ENCODE results near the gene TCF23. TPM values are rescaled to one million over a fixed set of nuclear protein-coding genes. Genes with fewer than 3 reads are reported as not detected.

The TCF23 gene
- polyA plus RNA-seq, 3 donors from 2014 or later: not detected

DNA sequence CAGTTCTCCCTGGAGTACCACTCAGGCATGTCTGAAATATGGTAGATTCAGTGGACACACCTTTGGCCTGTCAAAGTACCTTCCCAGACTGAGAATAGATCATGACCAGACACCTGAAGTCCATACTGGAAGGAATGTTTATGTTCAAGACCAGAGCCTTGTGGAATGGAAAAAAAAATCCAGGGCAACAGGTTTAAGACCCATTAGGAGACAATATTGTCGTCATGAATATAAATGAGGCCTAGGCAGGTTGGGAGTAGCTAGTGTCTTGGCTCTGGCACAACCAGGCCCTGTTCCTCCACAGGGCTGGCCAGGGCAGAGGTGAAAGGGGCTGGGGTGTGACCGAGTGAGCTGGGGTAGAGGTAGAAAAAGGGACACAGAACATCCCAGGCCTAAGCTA, 49.8 kb downstream of the TCF23 start:
- Mint-ChIP-seq H3K4me3 (no peak overlapping the region), H3K27ac (no peak overlapping the region), H3K4me1 (no peaks in the 10 kb centered on the region), H3K9me3 (no peaks in the 10 kb centered on the region), H3K27me3 (ENCODE audit: low read depth in 3 of 3) (peaks cover 2 to 5% (median 4%) of the 10 kb centered on the region in 3 donors), H3K36me3 (peaks cover 5 to 17% (median 9%) of the 10 kb centered on the region in 3 donors)
- DNase-seq: no peak

DNA sequence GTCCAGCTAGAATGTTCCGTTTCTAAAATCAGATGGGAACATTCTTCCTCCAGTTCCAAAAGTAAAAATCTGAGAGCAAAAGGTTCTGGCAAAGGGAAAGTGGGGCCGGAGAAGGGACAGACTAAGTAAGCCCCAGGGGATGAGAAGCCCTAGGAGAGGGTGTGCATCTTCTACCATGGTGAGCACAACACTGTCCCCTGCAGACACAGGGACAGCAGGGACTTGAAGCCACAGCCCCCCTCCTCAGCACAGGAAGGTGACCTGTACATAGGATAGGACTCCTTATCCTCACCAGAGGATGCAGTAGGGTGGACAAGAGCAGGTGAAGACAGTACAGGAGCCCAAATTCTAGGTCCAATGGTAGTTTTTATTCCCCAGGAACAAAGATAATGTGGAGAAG, 50.4 kb downstream of the TCF23 start:
- Mint-ChIP-seq H3K9me3 (no peaks in the 10 kb centered on the region), H3K27me3 (ENCODE audit: low read depth in 3 of 3) (peaks cover 2 to 5% (median 4%) of the 10 kb centered on the region in 3 donors), H3K4me3 (no peak overlapping the region), H3K4me1 (no peaks in the 10 kb centered on the region), H3K36me3 (peaks cover 5 to 21% (median 9%) of the 10 kb centered on the region in 3 donors), H3K27ac (no peak overlapping the region)
- no peak for DNase-seq

DNA sequence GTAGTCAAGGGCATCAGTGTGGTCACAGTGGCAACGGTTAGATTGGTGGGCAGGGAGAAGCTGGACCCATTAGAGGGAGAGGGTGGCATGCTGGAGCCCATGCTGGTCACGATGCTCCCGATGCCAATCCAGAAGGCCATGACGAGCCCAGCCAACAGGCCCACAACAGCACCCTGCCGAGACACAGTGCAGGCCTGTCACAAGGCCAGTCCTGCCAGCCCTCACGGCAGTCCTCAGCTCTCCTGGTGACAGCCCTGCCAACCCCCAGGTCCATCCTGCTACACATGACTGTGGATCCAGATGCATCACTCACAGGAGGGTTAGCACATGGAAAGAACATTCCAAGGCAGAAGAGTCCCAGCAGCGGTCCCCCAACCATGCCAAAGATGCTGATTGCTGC, 52.9 kb downstream of the TCF23 start:
- no peak overlapping the region for H3K4me3 Mint-ChIP-seq
- no peak overlapping the region for H3K27ac Mint-ChIP-seq
- H3K4me1 Mint-ChIP-seq: no peaks in the 10 kb centered on the region
- no peaks in the 10 kb centered on the region for H3K9me3 Mint-ChIP-seq
- DNase-seq: no peak
- peaks cover 2 to 6% (median 2%) of the 10 kb centered on the region in 3 donors for H3K27me3 Mint-ChIP-seq (ENCODE audit: low read depth in 3 of 3)
- peaks cover 11 to 28% (median 20%) of the 10 kb centered on the region in 3 donors for H3K36me3 Mint-ChIP-seq

DNA sequence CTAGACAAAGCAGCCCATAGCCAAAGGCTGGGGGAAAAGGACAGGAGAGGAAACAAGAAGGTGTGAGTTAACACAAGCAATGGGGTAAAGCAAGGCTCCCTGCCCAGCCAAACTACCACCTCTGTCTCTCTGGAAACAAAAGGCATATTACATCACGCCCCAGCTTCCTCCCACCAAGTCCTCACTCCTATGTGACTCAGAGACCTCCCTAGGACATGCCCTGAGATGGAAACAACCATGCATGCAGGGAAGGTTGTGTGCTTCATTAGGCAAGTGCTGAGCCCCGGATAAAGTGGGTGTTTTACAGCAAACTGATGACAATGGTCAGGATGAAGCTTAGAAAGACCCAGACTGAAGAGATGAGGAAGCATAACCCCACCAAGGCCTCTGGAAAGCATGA, 54.0 kb downstream of the TCF23 start:
- H3K9me3 Mint-ChIP-seq: no peaks in the 10 kb centered on the region
- no peak overlapping the region for H3K4me3 Mint-ChIP-seq
- peaks cover 2 to 6% (median 4%) of the 10 kb centered on the region in 3 donors for H3K27me3 Mint-ChIP-seq (ENCODE audit: low read depth in 3 of 3)
- H3K27ac Mint-ChIP-seq: no peak overlapping the region
- DNase-seq: no peak
- peaks cover 18 to 33% (median 26%) of the 10 kb centered on the region in 3 donors for H3K36me3 Mint-ChIP-seq
- no peaks in the 10 kb centered on the region for H3K4me1 Mint-ChIP-seq

DNA sequence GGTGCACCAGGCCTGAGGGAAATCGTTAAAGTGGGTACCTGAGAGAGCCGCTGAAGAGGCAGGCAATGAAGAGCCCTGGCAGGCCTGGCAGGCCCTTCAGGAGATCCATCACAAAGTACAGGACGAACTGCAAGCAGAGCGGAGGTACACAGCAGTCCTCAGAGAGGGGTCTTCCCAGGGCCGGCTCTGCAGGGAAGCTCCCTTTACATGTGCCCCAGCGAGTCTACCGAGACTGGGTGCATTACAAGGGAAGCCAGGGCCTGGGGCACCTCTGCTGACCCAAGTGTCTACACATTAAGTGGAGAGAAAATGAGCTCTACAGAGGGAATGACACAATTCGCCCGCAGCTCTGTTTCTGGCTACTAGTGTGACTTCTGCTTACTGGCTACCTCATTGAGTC, 54.9 kb downstream of the TCF23 start:
- no peak overlapping the region for H3K27ac Mint-ChIP-seq
- peaks cover 2 to 8% (median 4%) of the 10 kb centered on the region in 3 donors for H3K27me3 Mint-ChIP-seq (ENCODE audit: low read depth in 3 of 3)
- no peaks in the 10 kb centered on the region for H3K4me1 Mint-ChIP-seq
- H3K36me3 Mint-ChIP-seq: peaks cover 13 to 37% (median 26%) of the 10 kb centered on the region in 3 donors
- no peak for DNase-seq
- no peaks in the 10 kb centered on the region for H3K9me3 Mint-ChIP-seq
- H3K4me3 Mint-ChIP-seq: no peak overlapping the region

DNA sequence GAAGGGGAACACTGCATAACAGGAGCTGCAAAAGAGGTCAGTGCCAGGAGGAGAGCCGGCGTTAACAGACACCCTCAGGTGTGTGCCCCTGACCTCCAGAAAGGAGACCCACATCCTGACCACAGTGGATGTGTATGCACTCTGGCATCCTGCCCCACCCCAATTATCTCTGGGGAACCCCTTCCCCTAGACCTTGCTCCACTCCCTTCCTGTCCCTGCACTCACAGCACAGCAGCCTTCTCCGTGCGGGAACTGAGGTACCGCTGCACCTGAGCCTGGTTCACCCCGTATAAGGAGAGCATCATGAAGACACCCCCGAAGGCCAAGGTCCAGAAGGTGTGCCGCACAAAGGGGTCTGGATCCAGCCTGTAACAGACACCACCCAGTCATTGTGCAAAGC, 55.8 kb downstream of the TCF23 start:
- Mint-ChIP-seq H3K9me3 (no peaks in the 10 kb centered on the region), H3K27ac (no peak overlapping the region), H3K27me3 (ENCODE audit: low read depth in 3 of 3) (peaks cover 2 to 8% (median 4%) of the 10 kb centered on the region in 3 donors), H3K4me3 (no peak overlapping the region), H3K36me3 (peaks cover 13 to 36% (median 26%) of the 10 kb centered on the region in 3 donors), H3K4me1 (peaks cover 0 to under 1% of the 10 kb centered on the region in 2 donors)
- DNase-seq: no peak

DNA sequence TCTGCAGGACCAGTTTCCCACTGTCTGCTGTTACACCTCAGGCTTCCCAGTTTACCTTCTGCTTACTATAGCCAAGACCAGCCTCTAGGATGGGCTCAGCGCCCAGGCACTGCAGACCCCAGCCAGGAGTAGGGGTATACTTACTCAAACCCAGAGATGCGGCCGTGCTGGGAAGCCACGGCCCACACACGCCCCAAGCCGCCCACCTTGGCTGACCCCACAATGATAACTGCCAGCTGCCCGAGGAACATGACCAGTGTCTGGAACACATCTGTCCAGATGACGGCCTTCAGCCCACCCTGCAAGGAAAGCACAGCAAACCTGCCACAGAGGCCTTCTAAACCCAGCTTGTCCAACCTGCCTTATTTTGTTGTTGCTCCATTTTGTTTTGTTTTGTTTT, 56.4 kb downstream of the TCF23 start:
- DNase-seq: no peak
- peaks cover 2 to 8% (median 4%) of the 10 kb centered on the region in 3 donors for H3K27me3 Mint-ChIP-seq (ENCODE audit: low read depth in 3 of 3)
- H3K4me1 Mint-ChIP-seq: peaks cover 0 to 6% of the 10 kb centered on the region in 2 donors
- H3K4me3 Mint-ChIP-seq: no peak overlapping the region
- H3K36me3 Mint-ChIP-seq: peaks cover 13 to 32% (median 26%) of the 10 kb centered on the region in 3 donors
- H3K9me3 Mint-ChIP-seq: no peaks in the 10 kb centered on the region
- H3K27ac Mint-ChIP-seq: peak overlapping the region in 1 of 6 donors; percentile 60

DNA sequence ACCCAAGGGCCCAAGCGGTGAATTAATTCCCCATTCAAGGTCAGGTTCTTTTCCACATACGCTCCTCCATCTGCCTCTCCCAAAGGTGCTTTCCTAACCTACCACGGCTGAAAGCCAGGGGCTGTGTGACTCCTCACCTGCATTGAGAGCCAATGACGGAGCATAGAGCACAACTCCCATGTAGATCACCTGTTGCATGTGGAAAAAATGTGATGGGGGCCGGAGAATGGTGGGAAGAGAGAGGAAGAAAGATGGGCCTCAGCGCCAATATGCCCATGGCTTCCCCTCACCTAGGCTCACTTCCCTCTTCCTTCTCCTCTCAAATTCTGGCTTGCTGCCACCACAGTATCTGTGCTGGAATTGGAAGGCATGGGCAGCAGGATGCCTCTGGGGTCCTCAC, 57.5 kb downstream of the TCF23 start:
- peaks cover 13 to 32% (median 26%) of the 10 kb centered on the region in 3 donors for H3K36me3 Mint-ChIP-seq
- H3K4me1 Mint-ChIP-seq: peaks cover 4 to 10% of the 10 kb centered on the region in 2 donors
- no peak overlapping the region for H3K4me3 Mint-ChIP-seq
- H3K27me3 Mint-ChIP-seq (ENCODE audit: low read depth in 3 of 3): peaks cover 2 to 5% (median 4%) of the 10 kb centered on the region in 3 donors
- H3K9me3 Mint-ChIP-seq: no peaks in the 10 kb centered on the region
- H3K27ac Mint-ChIP-seq: no peak overlapping the region
- no peak for DNase-seq

Other genes starting within 250 kb of the TCF23 start
- gene MAPRE3, start 178.4 kb upstream of the TCF23 start, polyA plus RNA-seq: 1 to 10 TPM; 1.7 to 2.2 (median 1.9) TPM
- gene TMEM214, start 116.0 kb upstream of the TCF23 start, polyA plus RNA-seq: 10 to 100 TPM; 16.6 to 48.3 (median 17.6) TPM
- gene AGBL5, start 97.3 kb upstream of the TCF23 start, polyA plus RNA-seq: 10 to 100 TPM in 1 of 3 donors, 1 to 10 TPM in 2; 7.7 to 10.2 (median 8.9) TPM
- 100 to 1,000 TPM; 677 to 899 (median 681) TPM for gene OST4, start 77.3 kb upstream of the TCF23 start, polyA plus RNA-seq
- 1 to 10 TPM in 1 of 3 donors, under 1 TPM in 2; 0.80 to 1.3 (median 0.92) TPM for gene EMILIN1, start 70.4 kb upstream of the TCF23 start, polyA plus RNA-seq
- 1 to 10 TPM; 7.0 to 9.5 (median 8.4) TPM for gene KHK, start 62.2 kb upstream of the TCF23 start, polyA plus RNA-seq
- not detected for gene CGREF1, start 29.9 kb upstream of the TCF23 start, polyA plus RNA-seq
- 1 to 10 TPM in 2 of 3 donors, under 1 TPM in 1; 0.38 to 5.5 (median 1.5) TPM for gene ABHD1, start 25.2 kb upstream of the TCF23 start, polyA plus RNA-seq
- gene PREB, start 14.4 kb upstream of the TCF23 start, polyA plus RNA-seq: 100 to 1,000 TPM in 1 of 3 donors, 10 to 100 TPM in 2; 90.9 to 105 (median 94.2) TPM
- not detected for gene PRR30, start 9.6 kb upstream of the TCF23 start, polyA plus RNA-seq
- 100 to 1,000 TPM; 264 to 391 (median 388) TPM for gene ATRAID, start 63.0 kb downstream of the TCF23 start, polyA plus RNA-seq
- gene SLC5A6, start 63.3 kb downstream of the TCF23 start, polyA plus RNA-seq: 10 to 100 TPM in 2 of 3 donors, 1 to 10 TPM in 1; 5.3 to 15.1 (median 11.5) TPM
- gene CAD, start 68.4 kb downstream of the TCF23 start, polyA plus RNA-seq: 10 to 100 TPM in 1 of 3 donors, 1 to 10 TPM in 2; 6.9 to 17.8 (median 8.5) TPM
- gene SLC30A3, start 114.0 kb downstream of the TCF23 start, polyA plus RNA-seq: not detected
- not detected for gene DNAJC5G, start 126.4 kb downstream of the TCF23 start, polyA plus RNA-seq
- gene TRIM54, start 133.4 kb downstream of the TCF23 start, polyA plus RNA-seq: under 1 TPM; 0.12 to 0.49 (median 0.48) TPM
- gene UCN, start 159.4 kb downstream of the TCF23 start, polyA plus RNA-seq: under 1 TPM in 1 of 3 donors, not detected in 2; 0.66 TPM
- gene MPV17, start 174.1 kb downstream of the TCF23 start, polyA plus RNA-seq: 100 to 1,000 TPM; 101 to 276 (median 130) TPM
- gene GTF3C2, start 207.8 kb downstream of the TCF23 start, polyA plus RNA-seq: 10 to 100 TPM; 22.1 to 43.7 (median 34.7) TPM
- 10 to 100 TPM; 21.3 to 33.1 (median 24.7) TPM for gene EIF2B4, start 221.3 kb downstream of the TCF23 start, polyA plus RNA-seq
- gene SNX17, start 221.6 kb downstream of the TCF23 start, polyA plus RNA-seq: 100 to 1,000 TPM; 236 to 321 (median 261) TPM
- gene ZNF513, start 231.7 kb downstream of the TCF23 start, polyA plus RNA-seq: 1 to 10 TPM; 2.2 to 6.3 (median 2.7) TPM